ENCODE data around the gene AGPS.
"Not testable (repeated sequence)": the region's sequence is repeated elsewhere in the genome, so short reads cannot be mapped to it uniquely, and the experiment has no call there.

The AGPS gene

GRCh38 chr2:177478029-177478428, 85.5 kb downstream of the AGPS start:
- DNase-seq: no peak

GRCh38 chr2:177478907-177479306, 86.3 kb downstream of the AGPS start:
- DNase-seq: no peak

- no peak for DNase-seq
Measured at GRCh38 chr2:177482195-177482594, 89.6 kb downstream of the AGPS start.

- no peak for DNase-seq
Measured at GRCh38 chr2:177483531-177483930, 91.0 kb downstream of the AGPS start.

GRCh38 chr2:177484180-177484795, 91.7 kb downstream of the AGPS start:
- DNase-seq: no peak

GRCh38 chr2:177485657-177486056, 93.1 kb downstream of the AGPS start:
- DNase-seq: not testable (repeated sequence)

GRCh38 chr2:177489719-177490301, 97.2 kb downstream of the AGPS start:
- DNase-seq: no peak

GRCh38 chr2:177495945-177496344, 103.4 kb downstream of the AGPS start:
- DNase-seq: no peak

- DNase-seq: no peak
Measured at GRCh38 chr2:177496921-177497320, 104.3 kb downstream of the AGPS start.

- no peak for DNase-seq
Measured at GRCh38 chr2:177501186-177501585, 108.6 kb downstream of the AGPS start.

- no peak for DNase-seq
Measured at GRCh38 chr2:177506505-177506904, 113.9 kb downstream of the AGPS start.

- DNase-seq: no peak
Measured at GRCh38 chr2:177506998-177507397, 114.4 kb downstream of the AGPS start.

- no peak for DNase-seq
Measured at GRCh38 chr2:177516824-177517544, 124.4 kb downstream of the AGPS start.

GRCh38 chr2:177518754-177519153, 126.2 kb downstream of the AGPS start:
- no peak for DNase-seq

- DNase-seq: no peak
Measured at GRCh38 chr2:177519534-177520115, 127.1 kb downstream of the AGPS start.

GRCh38 chr2:177520324-177520723, 127.8 kb downstream of the AGPS start:
- DNase-seq: no peak

GRCh38 chr2:177523781-177524180, 131.2 kb downstream of the AGPS start:
- no peak for DNase-seq

GRCh38 chr2:177525351-177525924, 132.9 kb downstream of the AGPS start:
- no peak for DNase-seq

GRCh38 chr2:177528351-177528933, 135.9 kb downstream of the AGPS start:
- DNase-seq: no peak

GRCh38 chr2:177529166-177529565, 136.6 kb downstream of the AGPS start:
- no peak for DNase-seq

- DNase-seq: no peak
Measured at GRCh38 chr2:177530561-177530960, 138.0 kb downstream of the AGPS start.

GRCh38 chr2:177531706-177532105, 139.1 kb downstream of the AGPS start:
- DNase-seq: no peak

- no peak for DNase-seq
Measured at GRCh38 chr2:177532567-177532966, 140.0 kb downstream of the AGPS start.
